H1 (cell line): ENCODE data around the gene PNMA8B. TPM values are rescaled to one million over a fixed set of nuclear protein-coding genes. Genes with fewer than 3 reads are reported as not detected.

Experiments
- CTCF ChIA-PET: fragments of 300-600 bp; sonication (Branson Sonifier 250); formaldehyde crosslinking; loops from one replicate; lab custom pipeline; 2021; ENCODE audit not compliant: partially characterized antibody; lab: Charles Lee
- POLR2A ChIA-PET: fragments of 300-600 bp; sonication (Branson Sonifier 250); formaldehyde crosslinking; loops from one replicate; lab custom pipeline; 2021; ENCODE audit warnings: inconsistent platforms; ENCODE audit not compliant: partially characterized antibody; lab: Charles Lee
- DNase-seq, 2 experiments: peaks; one replicate each; pipeline versions ENCODE4 v3.0.0 to v3.0.0-alpha.2; 2010 to 2022; ENCODE audit warnings: low spot score in 2 of 2, low read depth in 1 of 2, mixed read lengths in 1 of 2
- FAIRE-seq: peaks from 2 replicates; lab custom pipeline; 2011; peaks lifted over from hg19 to GRCh38; lab: Jason Lieb, UNC
- H2AFZ ChIP-seq: 2 replicates; pipeline ENCODE4 v1.8.1; 2012; ENCODE audit warnings: low read length, inconsistent platforms
- H2AK5ac ChIP-seq: 2 replicates; pipeline ENCODE4 v1.6.1; 2013; ENCODE audit warnings: low read depth, low read length
- H2BK120ac ChIP-seq: replicated peaks from 2 replicates; pipeline ENCODE3; 2013; ENCODE audit warnings: low read depth, low read length, inconsistent platforms
- H2BK12ac ChIP-seq: 2 replicates; pipeline ENCODE4 v1.6.1; 2013; ENCODE audit warnings: low read depth, low read length
- H2BK15ac ChIP-seq: 2 replicates; pipeline ENCODE4 v1.6.1; 2013; ENCODE audit warnings: low read length
- H2BK20ac ChIP-seq: 2 replicates; pipeline ENCODE4 v1.6.1; 2013; ENCODE audit warnings: low read length
- H2BK5ac ChIP-seq: 2 replicates; pipeline ENCODE4 v1.6.1; 2013; ENCODE audit warnings: low read depth, low read length
- H3K14ac ChIP-seq: 2 replicates; pipeline ENCODE4 v1.6.1; 2013; ENCODE audit warnings: inconsistent platforms; ENCODE audit not compliant: insufficient read length
- H3K18ac ChIP-seq: 2 replicates; pipeline ENCODE4 v1.6.1; 2013; ENCODE audit warnings: low read length; ENCODE audit errors: extremely low read depth
- H3K23ac ChIP-seq: 2 replicates; pipeline ENCODE4 v1.6.1; 2013; ENCODE audit warnings: inconsistent platforms; ENCODE audit not compliant: insufficient read length
- H3K23me2 ChIP-seq: 2 replicates; pipeline ENCODE4 v1.6.1; 2013; ENCODE audit warnings: low read depth, low read length
- H3K27ac ChIP-seq: 2 replicates; pipeline ENCODE4 v1.6.1; 2011; ENCODE audit warnings: low read depth, low read length, inconsistent platforms
- H3K27me3 ChIP-seq, 4 experiments: replicated peaks in 1 of 4; 1 replicate in 1 of 4; 2 replicates in 3 of 4; pipeline versions ENCODE4 v1.6.1 to v1.8.1; 2011 to 2013; ENCODE audit warnings: low read length in 3 of 4, mild to moderate bottlenecking in 3 of 4, inconsistent platforms in 2 of 4, mixed read lengths in 2 of 4, moderate library complexity in 1 of 4; ENCODE audit not compliant: control insufficient read depth in 3 of 4, insufficient read depth in 3 of 4; ENCODE audit errors: extremely low read depth in 1 of 4
- H3K36me3 ChIP-seq, 4 experiments: 2 replicates each; pipeline versions ENCODE4 v1.6.1 to v1.8.1; 2011 to 2013; ENCODE audit warnings: mild to moderate bottlenecking in 4 of 4, low read length in 3 of 4, moderate library complexity in 2 of 4, control low read depth in 1 of 4, inconsistent platforms in 1 of 4; ENCODE audit not compliant: insufficient read depth in 4 of 4, control insufficient read depth in 2 of 4
- H3K4ac ChIP-seq: replicated peaks from 2 replicates; pipeline ENCODE3; 2013; ENCODE audit warnings: low read length, low read depth, mixed read lengths, inconsistent platforms; ENCODE audit not compliant: insufficient read length
- H3K4me1 ChIP-seq, 4 experiments: replicated peaks in 1 of 4; 1 replicate in 1 of 4; 2 replicates in 3 of 4; pipeline versions ENCODE4 v1.6.1 to v1.8.1; 2011 to 2013; ENCODE audit warnings: low read length in 3 of 4, inconsistent platforms in 2 of 4, mixed read lengths in 1 of 4; ENCODE audit not compliant: insufficient read depth in 4 of 4, control insufficient read depth in 3 of 4
- H3K4me2 ChIP-seq, 2 experiments: 2 replicates each; pipeline versions ENCODE4 v1.6.1 to v1.8.1; 2011 to 2013; ENCODE audit warnings: low read depth in 2 of 2, low read length in 2 of 2, control low read depth in 1 of 2, inconsistent platforms in 1 of 2, mild to moderate bottlenecking in 1 of 2; ENCODE audit not compliant: insufficient read depth in 1 of 2
- H3K4me3 ChIP-seq, 4 experiments: fragments of 200-600, 300-600 bp in 1 of 4; sonication (generic), shearing (Covaris generic), sonication (Bioruptor Twin) in 1 of 4; 2 replicates each; pipeline versions ENCODE4 v1.5.1 to v1.8.1; 2011 to 2016; ENCODE audit warnings: low read length in 4 of 4, low read depth in 3 of 4, control low read depth in 2 of 4, inconsistent platforms in 2 of 4, mild to moderate bottlenecking in 2 of 4, mixed read lengths in 1 of 4, moderate library complexity in 1 of 4; ENCODE audit not compliant: insufficient read depth in 2 of 4; ENCODE audit errors: extremely low read depth in 1 of 4
- H3K56ac ChIP-seq: replicated peaks from 2 replicates; pipeline ENCODE3; 2013; ENCODE audit warnings: low read depth, mild to moderate bottlenecking, mixed read lengths, low read length, inconsistent platforms; ENCODE audit not compliant: insufficient read length
- H3K79me1 ChIP-seq: 2 replicates; pipeline ENCODE4 v1.6.1; 2013; ENCODE audit warnings: low read depth, low read length, control low read depth
- H3K79me2 ChIP-seq, 2 experiments: 2 replicates each; pipeline versions ENCODE4 v1.6.1 to v1.8.1; 2012 to 2013; ENCODE audit warnings: low read length in 2 of 2, mild to moderate bottlenecking in 2 of 2, inconsistent platforms in 1 of 2; ENCODE audit not compliant: insufficient read depth in 2 of 2, control insufficient read depth in 1 of 2
- H3K9ac ChIP-seq, 4 experiments: replicated peaks in 1 of 4; 1 replicate in 1 of 4; 2 replicates in 3 of 4; pipeline versions ENCODE4 v1.6.1 to v1.8.1; 2011 to 2013; ENCODE audit warnings: low read depth in 3 of 4, low read length in 3 of 4, control low read depth in 2 of 4, mild to moderate bottlenecking in 2 of 4, moderate library complexity in 2 of 4, inconsistent platforms in 1 of 4; ENCODE audit errors: extremely low read depth in 1 of 4
- H3K9me3 ChIP-seq, 2 experiments: 2 replicates each; pipeline versions ENCODE4 v1.6.1 to v1.8.1; 2012 to 2013; ENCODE audit warnings: mild to moderate bottlenecking in 2 of 2, moderate library complexity in 2 of 2, control low read depth in 1 of 2, inconsistent platforms in 1 of 2, low read depth in 1 of 2, low read length in 1 of 2, mixed read lengths in 1 of 2; ENCODE audit not compliant: insufficient read depth in 2 of 2
- H4K20me1 ChIP-seq, 2 experiments: replicated peaks in 1 of 2; 2 replicates each; pipeline versions ENCODE3 to v1.8.1; 2011 to 2013; ENCODE audit warnings: inconsistent platforms in 2 of 2, low read length in 2 of 2, mild to moderate bottlenecking in 1 of 2; ENCODE audit not compliant: insufficient read depth in 2 of 2, control insufficient read depth in 1 of 2
- H4K5ac ChIP-seq: 2 replicates; pipeline ENCODE4 v1.6.1; 2013; ENCODE audit warnings: low read length, low read depth, mixed read lengths, inconsistent platforms; ENCODE audit not compliant: insufficient read length
- H4K8ac ChIP-seq: 2 replicates; pipeline ENCODE4 v1.8.0; 2013; ENCODE audit warnings: mild to moderate bottlenecking, moderate library complexity, low read length, inconsistent platforms; ENCODE audit not compliant: insufficient read depth; ENCODE audit errors: extremely low read depth
- H4K91ac ChIP-seq: replicated peaks from 2 replicates; pipeline ENCODE3; 2013; ENCODE audit warnings: low read length, mixed read lengths, inconsistent platforms; ENCODE audit not compliant: insufficient read length
- CHD2 ChIP-seq: IDR thresholded peaks from 2 replicates; pipeline ENCODE4 v1.6.1; 2012; ENCODE audit warnings: low read length, improper control_type of control experiment
- RBBP5 ChIP-seq: IDR thresholded peaks from 2 replicates; pipeline ENCODE4 v1.7.1; 2012; ENCODE audit warnings: low read depth, mild to moderate bottlenecking, inconsistent platforms, low read length, moderate library complexity, borderline replicate concordance
- TAF7 ChIP-seq: optimal IDR thresholded peaks from 2 replicates; pipeline ENCODE3; 2011; ENCODE audit warnings: low read depth, mild to moderate bottlenecking, inconsistent platforms, low read length, moderate library complexity, borderline replicate concordance
- WGBS, 2 experiments: shearing (Covaris generic) in 1 of 2; methylation state at CpG; one replicate each; pipeline versions ENCODE4 v1.1.6 to v1.1.7; 2013 to 2015; ENCODE audit warnings: low lambda C conversion rate in 2 of 2, mixed read lengths in 2 of 2, inconsistent platforms in 1 of 2, low coverage in 1 of 2, missing lambda C conversion rate in 1 of 2; ENCODE audit not compliant: insufficient replicate concordance in 2 of 2, insufficient coverage in 1 of 2, insufficient read length in 1 of 2; ENCODE audit errors: extremely low coverage in 1 of 2, missing lambda C conversion rate in 1 of 2; 5-methylcytosine and 5-hydroxymethylcytosine counted together
- polyA plus RNA-seq, 7 experiments: library from polyadenylated mRNA; depleted of rRNA in 3 of 7; stranded (reverse) in 5 of 7; unstranded in 2 of 7; fragments of >200 nt in 5 of 7; fragments of 200-250 nt in 2 of 7; gene quantifications; 1 replicate in 5 of 7; 2 replicates in 1 of 7; 4 replicates in 1 of 7; pipeline versions ENCODE4 v1.2.1 to v1.2.3, GENCODE V29; 2011 to 2013; ENCODE audit warnings: missing spikeins in 2 of 7, mixed read lengths in 2 of 7
- total RNA-seq: library from RNA; stranded (reverse); fragmentation: NEBNext Ultra II Directional; extraction: Animal tissue kit (Norgen Biotek cat#: 25700); gene quantifications from 2 replicates; pipeline ENCODE4 v1.2.1, GENCODE V29; 2021

PNMA8B gene
- total and polyA plus RNA-seq, 2 of the 8 experiments (the other 6 are each of a cell fraction or from before 2014, with no cell fraction given): 0.48 to 1.4 TPM

GRCh38 chr19:46508206-46508605 lies 12.5 kb upstream of the PNMA8B start:
- Histone ChIP-seq H3K27ac (no peak overlapping the region), H2BK5ac (no peak overlapping the region), H4K5ac (no peak overlapping the region), H2AK5ac (no peak overlapping the region), H3K4me2 (no peak overlapping the region), H3K56ac (no peak overlapping the region), H3K79me1 (no peaks in the 10 kb centered on the region), H2AFZ (no peak overlapping the region), H4K91ac (no peak overlapping the region), H4K8ac (no peak overlapping the region), H2BK15ac (no peak overlapping the region), H3K18ac (no peak overlapping the region), H2BK20ac (no peak overlapping the region), H3K36me3 (no peaks in the 10 kb centered on the region), H2BK120ac (no peak overlapping the region), H3K23ac (no peak overlapping the region), H3K14ac (no peak overlapping the region), H3K9me3 (no peaks in the 10 kb centered on the region), H3K79me2 (no peaks in the 10 kb centered on the region), H3K27me3 (no peaks in the 10 kb centered on the region), H3K4me1 (no peaks in the 10 kb centered on the region), H3K23me2 (no peaks in the 10 kb centered on the region; the same call in 1 of the 2 replicates), H3K9ac (no peak overlapping the region), H4K20me1 (no peaks in the 10 kb centered on the region), H2BK12ac (no peak overlapping the region), H3K4me3 (no peak overlapping the region), H3K4ac (no peak overlapping the region)
- DNase-seq (no peak), FAIRE-seq (no peak)
- ChIA-PET POLR2A (no interaction called here), CTCF (interaction anchor here (0.9 to 2.2 kb wide), 10 partner anchors 12 to 258 kb away, joined by 3 to 10 read pairs (median 4); partner anchors contain the start of gene PNMA8B)
- TF ChIP-seq TAF7 (no peak), RBBP5 (no peak), CHD2 (no peak)
- WGBS, 2 experiments: 93% methylated on average over 2 of the region's 2 CpGs; no CpG with 5 or more reads in 1 of the 2 experiments
